ENCODE results near the gene AHCY.

DNA sequence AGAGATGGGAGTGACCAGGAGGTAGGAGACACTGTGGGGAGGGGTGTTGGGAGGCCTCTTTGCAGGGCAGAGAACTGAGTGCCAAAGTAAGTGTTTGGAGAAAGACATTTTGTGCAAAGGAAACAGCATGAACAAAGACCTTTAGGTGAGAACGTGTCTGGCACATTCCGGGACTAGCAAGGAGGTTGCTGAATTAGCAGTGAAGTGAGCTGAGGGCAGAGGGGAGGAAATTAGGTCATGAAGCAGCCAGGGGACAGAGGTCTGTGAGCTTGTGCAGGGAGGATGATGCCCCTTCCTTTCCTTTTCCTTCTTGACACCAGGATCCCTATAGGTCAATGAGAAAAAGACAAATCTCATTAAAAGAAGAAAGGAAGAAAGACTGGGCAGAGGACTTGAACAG lies 21.4 kb upstream of the AHCY start:
- TF ChIP-seq, protein P1, sequence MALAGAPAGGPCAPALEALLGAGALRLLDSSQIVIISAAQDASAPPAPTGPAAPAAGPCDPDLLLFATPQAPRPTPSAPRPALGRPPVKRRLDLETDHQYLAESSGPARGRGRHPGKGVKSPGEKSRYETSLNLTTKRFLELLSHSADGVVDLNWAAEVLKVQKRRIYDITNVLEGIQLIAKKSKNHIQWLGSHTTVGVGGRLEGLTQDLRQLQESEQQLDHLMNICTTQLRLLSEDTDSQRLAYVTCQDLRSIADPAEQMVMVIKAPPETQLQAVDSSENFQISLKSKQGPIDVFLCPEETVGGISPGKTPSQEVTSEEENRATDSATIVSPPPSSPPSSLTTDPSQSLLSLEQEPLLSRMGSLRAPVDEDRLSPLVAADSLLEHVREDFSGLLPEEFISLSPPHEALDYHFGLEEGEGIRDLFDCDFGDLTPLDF (CRISPR knock-in tag; IDR thresholded peaks at IDR 0.05): no peak
- TF ChIP-seq, protein P2, sequence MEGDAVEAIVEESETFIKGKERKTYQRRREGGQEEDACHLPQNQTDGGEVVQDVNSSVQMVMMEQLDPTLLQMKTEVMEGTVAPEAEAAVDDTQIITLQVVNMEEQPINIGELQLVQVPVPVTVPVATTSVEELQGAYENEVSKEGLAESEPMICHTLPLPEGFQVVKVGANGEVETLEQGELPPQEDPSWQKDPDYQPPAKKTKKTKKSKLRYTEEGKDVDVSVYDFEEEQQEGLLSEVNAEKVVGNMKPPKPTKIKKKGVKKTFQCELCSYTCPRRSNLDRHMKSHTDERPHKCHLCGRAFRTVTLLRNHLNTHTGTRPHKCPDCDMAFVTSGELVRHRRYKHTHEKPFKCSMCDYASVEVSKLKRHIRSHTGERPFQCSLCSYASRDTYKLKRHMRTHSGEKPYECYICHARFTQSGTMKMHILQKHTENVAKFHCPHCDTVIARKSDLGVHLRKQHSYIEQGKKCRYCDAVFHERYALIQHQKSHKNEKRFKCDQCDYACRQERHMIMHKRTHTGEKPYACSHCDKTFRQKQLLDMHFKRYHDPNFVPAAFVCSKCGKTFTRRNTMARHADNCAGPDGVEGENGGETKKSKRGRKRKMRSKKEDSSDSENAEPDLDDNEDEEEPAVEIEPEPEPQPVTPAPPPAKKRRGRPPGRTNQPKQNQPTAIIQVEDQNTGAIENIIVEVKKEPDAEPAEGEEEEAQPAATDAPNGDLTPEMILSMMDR (IDR thresholded peaks at IDR 0.05): no peak
- TF ChIP-seq, protein P3, sequence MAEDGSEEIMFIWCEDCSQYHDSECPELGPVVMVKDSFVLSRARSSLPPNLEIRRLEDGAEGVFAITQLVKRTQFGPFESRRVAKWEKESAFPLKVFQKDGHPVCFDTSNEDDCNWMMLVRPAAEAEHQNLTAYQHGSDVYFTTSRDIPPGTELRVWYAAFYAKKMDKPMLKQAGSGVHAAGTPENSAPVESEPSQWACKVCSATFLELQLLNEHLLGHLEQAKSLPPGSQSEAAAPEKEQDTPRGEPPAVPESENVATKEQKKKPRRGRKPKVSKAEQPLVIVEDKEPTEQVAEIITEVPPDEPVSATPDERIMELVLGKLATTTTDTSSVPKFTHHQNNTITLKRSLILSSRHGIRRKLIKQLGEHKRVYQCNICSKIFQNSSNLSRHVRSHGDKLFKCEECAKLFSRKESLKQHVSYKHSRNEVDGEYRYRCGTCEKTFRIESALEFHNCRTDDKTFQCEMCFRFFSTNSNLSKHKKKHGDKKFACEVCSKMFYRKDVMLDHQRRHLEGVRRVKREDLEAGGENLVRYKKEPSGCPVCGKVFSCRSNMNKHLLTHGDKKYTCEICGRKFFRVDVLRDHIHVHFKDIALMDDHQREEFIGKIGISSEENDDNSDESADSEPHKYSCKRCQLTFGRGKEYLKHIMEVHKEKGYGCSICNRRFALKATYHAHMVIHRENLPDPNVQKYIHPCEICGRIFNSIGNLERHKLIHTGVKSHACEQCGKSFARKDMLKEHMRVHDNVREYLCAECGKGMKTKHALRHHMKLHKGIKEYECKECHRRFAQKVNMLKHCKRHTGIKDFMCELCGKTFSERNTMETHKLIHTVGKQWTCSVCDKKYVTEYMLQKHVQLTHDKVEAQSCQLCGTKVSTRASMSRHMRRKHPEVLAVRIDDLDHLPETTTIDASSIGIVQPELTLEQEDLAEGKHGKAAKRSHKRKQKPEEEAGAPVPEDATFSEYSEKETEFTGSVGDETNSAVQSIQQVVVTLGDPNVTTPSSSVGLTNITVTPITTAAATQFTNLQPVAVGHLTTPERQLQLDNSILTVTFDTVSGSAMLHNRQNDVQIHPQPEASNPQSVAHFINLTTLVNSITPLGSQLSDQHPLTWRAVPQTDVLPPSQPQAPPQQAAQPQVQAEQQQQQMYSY (CRISPR knock-in tag; IDR thresholded peaks at IDR 0.05): no peak
- no peak for TF ChIP-seq NFATC4 (CRISPR knock-in tag; IDR thresholded peaks at IDR 0.05)
- TF ChIP-seq, protein P4, sequence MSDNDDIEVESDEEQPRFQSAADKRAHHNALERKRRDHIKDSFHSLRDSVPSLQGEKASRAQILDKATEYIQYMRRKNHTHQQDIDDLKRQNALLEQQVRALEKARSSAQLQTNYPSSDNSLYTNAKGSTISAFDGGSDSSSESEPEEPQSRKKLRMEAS (CRISPR knock-in tag; IDR thresholded peaks at IDR 0.05): no peak
